EH (cell line): Measurements from ENCODE around the gene HMGCS2.

ENCODE experiments used
- DNase-seq: peaks from one replicate; pipeline ENCODE4 v3.0.0-alpha.2; 2015; ENCODE audit warnings: low read depth

Gene HMGCS2

DNA sequence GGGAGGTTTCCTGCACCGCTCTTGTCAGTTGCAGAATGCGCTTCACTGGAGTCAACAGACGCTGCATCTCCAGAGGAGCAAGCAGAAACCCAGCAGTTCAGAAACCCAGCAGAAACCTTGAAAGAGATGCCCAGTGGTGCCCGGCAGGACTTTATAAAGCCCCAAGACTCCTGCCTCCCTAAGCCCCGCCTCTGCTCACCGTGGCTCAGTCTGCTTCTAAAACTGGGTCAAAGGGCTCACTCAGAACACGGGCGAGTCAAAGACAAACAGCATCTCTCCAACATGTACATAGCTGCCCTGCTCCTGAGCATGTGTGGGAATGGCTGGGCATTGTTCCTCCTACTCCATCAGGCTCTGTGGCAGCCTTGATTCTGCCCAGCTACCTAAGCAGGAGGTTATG lies at the start of gene HMGCS2:
Gene HMGCS2, minus strand, starts transcription at position 128 of the 400 bp plus-strand sequence. Its CDS starts 61 bp downstream, at position 67.
- no peak for DNase-seq

DNA sequence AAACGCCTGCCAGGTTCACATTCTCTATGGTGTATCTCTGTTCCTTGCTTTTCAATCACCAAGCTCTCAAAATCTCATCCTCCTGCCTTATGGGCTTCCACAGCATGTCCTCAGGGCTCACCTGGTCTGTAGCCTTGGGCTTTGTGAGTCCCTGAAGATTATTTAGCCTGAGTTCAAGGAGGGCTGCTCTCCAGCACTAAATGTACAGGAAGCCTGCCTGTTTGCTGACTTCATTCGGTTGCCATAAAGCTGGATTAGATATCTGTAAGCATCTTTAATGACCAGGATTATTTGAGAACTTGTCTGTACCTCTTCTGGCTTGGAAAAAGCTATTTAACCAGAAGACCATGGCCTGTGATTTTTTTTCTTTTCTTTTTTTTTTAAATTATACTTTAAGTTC lies 49.5 kb upstream of the HMGCS2 start:
- DNase-seq = no peak

DNA sequence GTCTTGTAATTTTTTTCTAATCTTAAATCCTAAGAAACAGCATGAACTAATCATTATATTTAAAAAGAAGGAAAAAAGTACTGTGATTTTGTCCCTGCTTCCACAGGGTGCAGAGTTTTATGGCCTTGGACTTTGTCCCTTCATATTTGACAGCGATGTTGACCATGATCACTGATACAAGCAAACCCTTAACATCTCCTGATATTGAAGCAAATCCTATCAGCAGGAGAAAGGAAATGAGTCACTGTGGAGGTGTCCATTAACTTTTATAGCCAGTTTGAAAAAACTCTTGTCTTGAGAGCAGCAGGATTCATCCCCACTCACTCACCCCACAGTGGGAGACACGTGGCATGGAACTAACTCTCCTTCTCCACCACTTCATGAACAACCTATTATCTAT lies 47.7 kb upstream of the HMGCS2 start:
- peak; percentile 58 for DNase-seq

DNA sequence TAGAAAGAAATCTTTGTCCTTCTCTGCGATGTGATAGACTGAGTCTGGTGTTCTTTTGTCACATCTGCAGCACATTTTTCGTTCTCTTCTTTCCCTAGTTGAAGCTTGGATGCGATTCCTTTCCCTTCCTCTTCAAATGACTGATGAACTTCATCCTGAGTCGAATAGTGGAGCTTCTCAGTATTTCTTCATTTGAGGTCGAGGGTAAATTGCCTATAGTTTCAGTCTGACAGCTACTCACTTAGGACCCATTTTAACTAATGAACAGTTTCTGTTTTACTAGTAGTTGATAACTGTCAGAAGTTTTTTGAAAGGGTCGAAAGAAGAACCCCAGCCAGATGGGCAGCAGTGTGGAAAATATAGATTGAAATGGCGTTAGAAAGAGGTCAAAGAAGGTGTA lies 47.2 kb upstream of the HMGCS2 start:
- DNase-seq = no peak

DNA sequence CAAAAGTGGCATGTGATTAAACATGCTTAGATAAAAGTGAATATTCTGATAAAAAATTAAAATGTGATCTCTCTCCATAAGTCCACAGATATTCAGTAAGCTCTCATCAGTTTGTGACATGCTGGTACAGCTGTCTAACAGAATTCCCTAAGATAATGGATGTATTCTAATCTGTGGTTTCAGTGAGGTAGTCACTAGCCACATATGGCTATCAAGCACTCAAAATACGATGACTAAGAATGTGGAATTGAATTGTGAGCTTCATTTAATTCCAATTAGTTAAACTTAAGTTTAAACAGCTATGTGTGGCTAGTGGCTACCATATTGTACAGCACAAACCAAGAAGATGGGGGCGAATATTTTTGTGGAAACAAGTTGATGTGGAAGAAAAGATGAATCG lies 46.7 kb upstream of the HMGCS2 start:
- peak; percentile 56 for DNase-seq

DNA sequence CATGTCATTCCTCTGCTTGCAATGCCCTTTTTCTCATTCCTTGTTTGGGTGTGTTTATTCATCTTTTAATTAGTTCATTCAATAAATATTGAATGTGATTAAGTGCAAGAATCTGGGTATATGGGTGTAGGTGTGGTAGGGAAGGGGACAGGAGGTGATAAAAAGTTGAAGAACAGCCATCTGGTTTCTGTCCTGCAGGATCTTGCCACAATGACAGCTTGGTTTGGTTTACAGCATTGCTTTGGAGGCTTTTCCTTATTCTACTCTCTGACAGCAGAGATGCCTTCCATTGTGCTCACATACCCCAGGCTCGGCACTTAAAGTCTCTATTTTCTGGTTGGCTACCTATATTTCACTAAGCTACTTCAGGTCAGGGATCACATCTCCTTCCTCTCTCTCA lies 45.6 kb upstream of the HMGCS2 start:
- no peak for DNase-seq

DNA sequence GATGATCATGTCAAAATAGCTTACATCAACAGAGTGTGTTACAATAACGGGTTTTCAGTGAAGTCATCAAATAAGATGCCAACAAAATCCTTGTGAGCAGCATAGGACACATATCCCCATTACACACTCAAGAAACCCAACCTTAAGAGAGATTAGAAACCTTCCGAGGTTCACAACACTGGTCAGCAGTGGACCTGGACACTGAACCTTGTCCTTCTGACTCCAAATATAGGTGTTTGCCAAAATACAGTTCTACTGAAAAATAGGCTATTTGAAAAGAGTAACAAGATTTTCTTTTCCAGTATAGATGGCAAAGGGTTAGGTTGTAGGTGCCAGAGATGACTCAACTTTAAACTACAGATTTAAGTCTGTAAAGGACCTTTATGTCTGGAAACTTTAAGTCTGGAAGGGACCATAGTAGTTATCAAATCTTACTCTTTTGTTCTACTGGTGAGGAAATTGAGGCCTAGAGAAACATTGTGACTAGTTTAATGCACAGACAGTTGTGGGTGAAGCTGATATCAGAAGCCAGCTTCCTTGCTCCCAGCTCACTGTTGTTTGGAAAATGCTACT lies 43.4 kb upstream of the HMGCS2 start:
- DNase-seq = no peak

DNA sequence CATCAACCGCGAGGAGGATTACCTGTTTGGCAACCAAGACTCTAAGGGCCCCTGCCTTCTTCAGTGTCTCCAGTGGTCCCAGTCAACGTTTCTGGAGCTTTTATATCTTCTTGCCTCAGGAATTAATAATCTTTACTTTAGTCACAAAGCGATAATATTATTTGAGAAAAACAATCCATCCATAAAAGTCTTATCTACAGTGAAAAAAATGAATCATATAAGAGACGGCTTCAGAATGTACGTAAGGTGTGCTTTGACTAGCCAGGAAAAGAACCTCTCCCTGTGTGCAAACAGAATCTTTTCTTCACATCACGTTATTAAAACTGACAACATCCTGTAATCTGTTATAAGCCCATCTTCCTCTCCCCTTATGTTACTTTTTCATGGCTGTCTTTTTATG lies 42.7 kb upstream of the HMGCS2 start, which contains the start of gene REG4:
Gene REG4, minus strand, starts transcription at position 74 of the 400 bp plus-strand sequence. CDS start 2,691 bp downstream, outside the sequence.
- no peak for DNase-seq

DNA sequence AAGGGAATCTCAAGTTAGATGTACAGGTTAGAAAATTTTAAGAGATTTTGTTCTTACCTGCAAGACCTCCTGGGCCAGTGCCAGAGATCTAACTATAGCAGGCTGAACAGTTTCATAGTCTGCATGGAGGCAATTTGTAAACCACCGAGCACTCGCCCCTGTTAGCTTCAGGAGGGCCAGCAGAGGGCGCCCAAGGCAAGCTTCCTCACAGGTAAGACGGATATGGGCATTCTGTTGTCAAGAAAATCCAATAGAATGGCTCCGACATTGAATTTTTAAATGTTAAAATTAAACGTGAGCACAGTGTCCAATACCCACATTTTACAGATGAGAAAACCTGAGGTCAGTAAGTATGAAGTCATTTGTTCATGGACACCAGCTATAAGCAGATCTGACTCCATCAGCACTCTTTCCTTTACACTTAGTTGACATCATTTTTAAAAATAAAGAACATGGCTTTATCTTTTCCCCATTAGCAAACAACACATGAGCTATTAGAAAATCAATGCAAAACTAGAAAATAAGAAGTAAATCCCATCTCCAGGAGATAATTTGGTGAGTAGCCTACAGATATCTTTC lies 40.4 kb upstream of the HMGCS2 start:
- peak; percentile 70 for DNase-seq

DNA sequence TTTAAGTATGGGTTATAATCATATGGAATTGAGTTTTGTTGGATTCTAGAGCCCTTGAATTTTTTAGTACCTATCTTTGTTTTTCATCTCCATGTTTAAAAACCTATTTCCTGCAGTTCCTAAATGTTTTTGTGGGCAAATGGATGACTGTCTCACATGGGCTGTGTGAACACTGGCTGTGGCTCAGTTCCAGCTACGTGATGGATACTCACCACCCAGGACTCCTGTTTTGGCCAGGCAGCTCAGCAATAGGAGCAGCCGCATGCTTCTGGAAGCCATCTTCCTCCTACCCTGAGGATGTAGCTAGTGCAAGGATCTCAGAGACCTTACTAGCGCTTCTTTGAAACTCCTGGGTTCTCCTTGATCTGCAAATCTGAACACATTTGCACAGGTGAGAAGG lies 39.8 kb upstream of the HMGCS2 start:
- DNase-seq = peak; percentile 63

DNA sequence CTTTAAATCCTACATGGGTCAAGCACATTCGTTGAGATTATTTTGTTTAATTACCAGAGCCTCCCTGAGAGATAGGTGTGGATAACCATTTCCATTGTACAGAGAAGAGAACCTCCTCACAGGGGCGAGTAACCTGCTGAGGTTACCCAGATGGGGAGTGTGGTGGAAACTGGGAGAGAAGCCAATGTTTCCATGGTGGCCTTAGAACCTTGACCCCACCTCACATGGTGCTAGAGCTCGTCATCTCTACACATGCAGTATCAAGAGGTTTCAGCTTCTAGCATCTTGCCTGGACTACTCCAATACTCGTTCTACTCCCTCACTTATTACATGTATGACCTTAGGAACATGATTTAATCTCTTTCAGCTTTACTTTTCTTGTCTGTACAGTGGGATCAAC lies 37.8 kb upstream of the HMGCS2 start:
- DNase-seq = no peak

DNA sequence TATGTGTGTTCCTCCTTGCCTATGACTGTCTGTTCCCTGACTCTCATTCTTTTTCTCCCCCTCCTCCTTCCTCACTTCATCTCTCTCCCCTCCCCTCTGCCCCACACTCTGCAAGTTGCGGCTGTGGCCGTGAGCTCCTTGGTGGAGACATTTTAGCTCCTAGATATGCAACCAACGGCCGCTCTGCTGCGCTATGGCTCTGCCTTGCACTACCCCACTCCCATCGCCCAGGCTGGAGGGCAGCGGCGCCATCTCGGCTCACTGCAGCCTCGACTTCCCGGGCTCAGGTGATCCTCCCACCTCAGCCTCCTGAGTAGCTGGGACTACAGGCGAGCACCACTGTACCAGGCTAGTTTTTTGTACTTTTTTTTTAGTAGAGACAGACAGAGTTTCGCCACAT lies 37.0 kb upstream of the HMGCS2 start:
- no peak for DNase-seq

DNA sequence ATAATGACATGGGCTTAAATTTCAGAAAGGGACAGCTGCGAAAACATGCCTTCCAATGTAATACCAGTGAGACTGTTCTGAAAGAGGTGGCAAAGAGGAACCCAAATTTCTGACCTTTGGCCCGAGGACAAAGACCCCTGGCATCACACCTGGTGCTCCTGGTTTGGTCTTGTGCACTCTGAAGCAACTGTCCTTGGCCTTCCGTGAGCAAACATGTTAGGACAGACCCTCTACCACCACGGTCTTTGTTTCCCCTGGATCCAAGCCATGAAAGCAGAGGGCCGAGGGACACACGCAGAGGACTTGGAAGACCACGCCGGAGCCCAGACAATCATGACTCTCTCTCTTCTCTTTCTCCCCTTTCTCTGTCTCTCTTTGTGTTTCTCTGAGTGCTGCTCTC lies 36.5 kb upstream of the HMGCS2 start:
- no peak for DNase-seq

DNA sequence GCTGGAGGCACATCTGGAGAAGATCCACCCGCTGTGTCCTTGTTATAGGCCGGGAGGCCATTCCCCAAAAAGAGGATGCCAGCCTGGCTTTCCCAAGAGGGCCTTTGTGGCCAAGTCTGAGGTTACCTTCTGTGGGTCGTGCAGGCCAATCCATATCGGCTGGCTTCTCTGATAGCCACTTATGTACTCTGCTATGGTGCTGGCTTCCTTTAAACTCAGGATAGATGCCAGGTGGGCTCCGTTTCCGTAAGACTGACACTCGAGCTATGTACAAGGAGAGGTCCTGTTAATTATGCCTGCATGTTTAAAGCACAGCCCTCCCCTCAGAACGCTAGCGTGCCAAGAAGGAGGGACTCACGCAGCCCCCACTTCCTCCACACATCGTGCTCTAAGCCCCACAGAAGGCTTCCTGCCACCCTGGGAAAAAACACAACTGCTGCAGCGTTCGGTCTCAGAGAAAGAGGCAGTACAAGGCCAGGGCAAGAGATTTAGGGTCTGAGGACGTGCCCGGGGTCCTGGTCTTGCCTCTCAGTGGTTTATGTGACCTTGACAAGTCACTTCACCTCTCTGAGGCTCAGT lies 31.0 kb upstream of the HMGCS2 start:
- no peak for DNase-seq

DNA sequence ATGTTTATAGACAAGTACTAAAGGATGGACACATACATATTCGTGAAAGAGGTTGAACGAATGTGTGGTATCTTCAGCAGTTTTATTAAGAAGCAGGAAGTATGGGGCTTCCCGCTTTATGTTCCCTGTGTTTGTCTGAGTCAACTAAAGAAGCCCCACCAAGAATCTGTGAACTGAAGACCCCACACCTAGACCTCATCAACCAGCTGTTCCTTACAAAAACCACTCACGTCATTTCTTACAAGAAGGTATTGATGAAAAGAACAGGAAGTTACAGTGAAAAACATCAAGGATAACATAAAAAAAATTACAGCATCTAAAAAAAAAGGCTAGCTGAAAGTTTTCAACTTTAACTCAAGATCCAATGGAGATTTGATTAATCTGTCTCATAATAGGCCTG lies 30.3 kb upstream of the HMGCS2 start:
- no peak for DNase-seq

DNA sequence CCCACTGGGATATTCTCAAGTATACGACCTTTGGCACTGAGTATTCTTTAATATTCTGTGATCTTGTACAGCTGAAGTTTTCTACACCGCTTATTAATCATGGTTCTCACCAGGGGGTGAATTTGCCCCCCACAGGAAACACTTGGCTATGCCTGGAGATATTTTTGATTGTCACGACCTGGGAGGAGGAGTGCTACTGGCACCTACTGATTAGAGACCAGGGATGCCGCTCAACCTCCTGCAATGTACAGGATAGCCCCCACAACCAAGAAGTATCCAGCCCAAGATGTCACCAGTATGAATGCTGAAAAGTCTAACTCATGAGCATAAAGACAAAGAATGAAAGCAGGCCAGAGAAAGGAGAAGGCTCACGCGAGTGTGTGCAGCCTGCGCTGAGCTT lies 28.9 kb upstream of the HMGCS2 start:
- no peak for DNase-seq

DNA sequence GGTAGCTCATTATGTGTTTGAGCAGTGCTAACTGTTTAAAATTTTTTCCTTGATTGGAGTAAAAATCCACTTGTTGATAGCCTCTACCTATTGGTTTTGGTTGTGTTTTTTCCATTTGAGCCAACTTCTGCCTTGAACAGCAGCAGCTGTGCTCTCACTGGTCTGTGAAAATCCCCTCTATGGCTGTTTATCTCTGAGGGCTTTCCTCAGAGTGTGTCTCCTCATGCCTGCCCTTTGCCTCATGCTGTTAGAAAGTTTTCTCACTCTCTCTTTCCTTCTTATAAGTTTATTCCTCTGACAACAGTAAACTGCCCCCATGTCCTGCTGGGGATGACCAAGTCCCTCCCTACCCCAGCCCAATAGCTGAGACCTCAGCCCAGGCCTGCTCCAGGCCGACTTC lies 28.5 kb upstream of the HMGCS2 start:
- no peak for DNase-seq

DNA sequence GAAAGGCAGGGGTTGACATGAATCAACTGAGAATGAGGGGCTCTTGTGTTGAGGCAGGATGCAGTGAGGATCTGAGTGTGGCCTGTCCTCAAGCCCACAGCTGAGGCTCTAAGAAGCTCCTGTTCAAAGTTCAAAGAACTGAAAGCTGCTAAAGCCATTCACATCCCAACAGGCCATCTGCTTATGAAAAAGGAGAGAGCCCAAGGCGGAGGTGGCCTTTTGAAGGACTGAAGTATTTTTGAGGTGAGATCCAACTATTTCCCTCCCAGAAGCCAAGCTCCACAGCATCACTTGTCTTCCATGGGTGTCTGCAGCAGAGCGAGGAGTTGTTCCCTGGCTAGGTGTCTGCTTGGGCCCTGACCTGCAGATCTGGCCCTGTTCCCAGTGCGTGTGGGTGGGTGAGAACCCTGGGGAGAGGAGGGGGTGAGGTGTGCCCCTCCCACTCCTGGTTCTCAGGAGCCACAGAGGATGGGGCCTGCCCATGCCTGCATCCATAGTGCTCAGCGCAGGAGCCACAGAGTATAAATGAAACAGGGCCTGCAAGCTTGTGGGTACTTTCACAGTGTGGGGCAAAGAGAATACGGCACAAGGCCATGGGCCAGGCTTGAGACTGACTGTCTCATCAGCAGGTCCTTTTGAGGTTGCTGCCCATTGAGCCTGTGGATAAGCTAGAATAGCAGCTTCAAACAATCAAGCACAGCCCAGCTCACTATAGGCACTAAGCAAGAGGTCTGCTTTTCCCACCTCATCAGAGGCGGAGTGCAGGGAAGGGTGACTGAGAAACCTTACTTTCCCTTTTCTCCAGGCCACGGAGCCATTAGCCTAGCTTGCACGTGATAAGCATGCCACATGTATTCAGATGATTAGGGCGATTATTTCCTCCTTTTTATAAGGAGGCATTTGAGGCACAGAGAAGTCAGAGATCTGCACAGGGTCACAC lies 26.8 kb upstream of the HMGCS2 start:
- DNase-seq = no peak

DNA sequence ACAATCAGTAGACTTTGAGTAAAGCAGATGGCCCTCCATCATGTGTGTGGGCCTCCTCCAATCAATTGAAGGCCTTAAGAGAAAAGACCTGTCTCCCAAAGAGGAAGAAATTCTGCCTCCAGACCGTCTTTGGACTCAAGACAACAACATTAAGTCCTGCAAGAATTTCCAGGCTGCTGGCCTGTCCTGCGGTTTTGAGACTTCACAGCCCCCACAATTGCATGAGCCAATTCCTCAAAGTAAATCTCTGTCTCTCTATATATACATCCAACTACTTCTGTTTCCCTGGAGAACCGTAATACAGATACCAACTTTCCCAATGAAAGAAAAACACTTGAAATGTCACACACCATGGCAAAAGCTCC lies 26.2 kb upstream of the HMGCS2 start:
- DNase-seq = no peak

DNA sequence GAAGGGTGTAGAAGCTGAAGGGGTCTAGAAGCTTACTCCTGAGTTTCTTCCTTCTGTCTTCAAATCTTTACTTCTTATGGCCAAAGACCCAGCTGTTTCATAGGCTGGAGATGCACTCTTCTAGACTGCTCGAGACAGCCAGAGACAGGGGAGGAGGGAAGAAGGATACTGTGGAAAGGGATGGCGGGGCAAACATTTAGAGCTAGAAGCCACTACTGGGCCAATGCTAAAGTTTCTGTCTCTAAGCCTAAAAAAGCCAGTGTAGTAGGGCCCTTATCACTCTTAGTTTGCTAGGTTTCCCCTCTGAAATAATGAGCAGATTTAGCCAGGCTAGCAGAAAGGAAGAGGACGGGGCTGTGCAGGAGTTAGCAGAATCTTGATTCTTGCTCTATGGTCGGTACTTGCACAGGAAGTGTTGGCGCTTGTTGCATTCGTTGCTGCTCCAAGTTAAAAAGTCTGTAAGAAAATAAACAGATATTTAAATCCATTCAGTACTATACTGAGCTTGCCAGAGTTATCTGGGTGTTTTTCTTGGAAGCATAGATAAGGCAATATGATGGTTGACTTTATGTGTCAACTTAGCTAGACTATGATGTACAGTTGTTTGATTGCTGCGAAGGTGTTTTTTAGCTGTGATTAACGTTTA lies 25.6 kb upstream of the HMGCS2 start:
- no peak for DNase-seq

DNA sequence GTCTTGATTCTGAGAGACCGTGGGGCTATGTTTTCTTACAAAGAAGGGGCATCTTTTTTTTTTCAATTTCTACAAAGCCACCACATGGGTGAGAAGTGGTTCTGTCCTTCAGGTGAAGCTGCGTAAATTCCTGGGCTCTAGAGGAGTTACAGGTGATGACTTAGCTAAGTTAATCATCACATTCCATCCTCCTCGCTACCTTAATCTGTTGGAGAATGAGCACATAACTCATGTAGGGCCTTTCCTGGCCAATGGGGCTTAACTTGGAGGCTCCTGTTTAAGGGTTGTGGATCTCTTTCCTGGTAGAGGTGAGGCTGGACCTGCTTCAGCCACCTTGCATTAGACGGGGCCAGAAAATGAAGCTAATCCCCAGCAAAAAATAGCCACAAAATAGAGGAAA lies 22.7 kb upstream of the HMGCS2 start:
- no peak for DNase-seq

DNA sequence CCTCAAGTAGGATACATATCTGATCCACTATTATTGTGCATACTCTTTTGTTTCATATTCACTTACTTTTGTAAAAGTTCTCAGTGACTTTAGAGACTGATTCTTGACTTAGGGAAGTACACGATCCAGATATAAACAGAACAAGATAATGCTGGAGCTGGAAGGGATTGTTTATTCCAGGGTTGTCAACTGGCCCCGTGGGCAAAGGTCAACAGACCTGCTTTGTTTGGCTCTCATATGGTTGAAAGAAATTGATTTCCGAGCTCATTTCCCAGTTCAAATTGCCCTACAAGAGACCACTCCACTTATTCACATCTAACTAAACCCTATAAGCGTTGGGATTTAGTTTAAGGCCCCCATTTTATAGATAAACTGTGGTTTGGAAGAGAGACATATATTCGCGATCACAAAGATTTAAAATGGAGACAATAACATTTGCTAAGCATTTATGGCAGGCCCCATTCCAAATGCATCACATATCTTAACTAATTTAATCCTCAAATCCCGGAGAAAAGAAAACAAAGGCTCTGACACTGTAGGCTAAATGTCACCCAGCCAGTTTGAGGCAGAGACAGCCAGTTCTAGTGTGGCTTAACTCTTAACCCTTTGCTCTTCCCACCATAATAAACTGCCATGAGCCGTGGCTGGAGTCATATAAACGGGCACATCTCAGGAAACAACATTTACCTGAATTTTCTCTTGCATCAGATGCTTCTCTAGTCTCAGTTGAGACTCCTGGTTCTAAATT lies 21.9 kb upstream of the HMGCS2 start:
- no peak for DNase-seq
